GM20431 (cell line): ENCODE data around the gene CARMIL3.
"Not testable (repeated sequence)": the region's sequence is repeated elsewhere in the genome, so short reads cannot be mapped to it uniquely, and the experiment has no call there.

Experiments used
- in situ Hi-C: fragments of 300-500 bp; cut with MseI, MboI; formaldehyde crosslinking; loops from one replicate; pipeline ENCODE4 v1.15.0; 2020; ENCODE audit warnings: low sequenced_read_pairs; ENCODE audit not compliant: unreplicated experiment

Gene CARMIL3

DNA sequence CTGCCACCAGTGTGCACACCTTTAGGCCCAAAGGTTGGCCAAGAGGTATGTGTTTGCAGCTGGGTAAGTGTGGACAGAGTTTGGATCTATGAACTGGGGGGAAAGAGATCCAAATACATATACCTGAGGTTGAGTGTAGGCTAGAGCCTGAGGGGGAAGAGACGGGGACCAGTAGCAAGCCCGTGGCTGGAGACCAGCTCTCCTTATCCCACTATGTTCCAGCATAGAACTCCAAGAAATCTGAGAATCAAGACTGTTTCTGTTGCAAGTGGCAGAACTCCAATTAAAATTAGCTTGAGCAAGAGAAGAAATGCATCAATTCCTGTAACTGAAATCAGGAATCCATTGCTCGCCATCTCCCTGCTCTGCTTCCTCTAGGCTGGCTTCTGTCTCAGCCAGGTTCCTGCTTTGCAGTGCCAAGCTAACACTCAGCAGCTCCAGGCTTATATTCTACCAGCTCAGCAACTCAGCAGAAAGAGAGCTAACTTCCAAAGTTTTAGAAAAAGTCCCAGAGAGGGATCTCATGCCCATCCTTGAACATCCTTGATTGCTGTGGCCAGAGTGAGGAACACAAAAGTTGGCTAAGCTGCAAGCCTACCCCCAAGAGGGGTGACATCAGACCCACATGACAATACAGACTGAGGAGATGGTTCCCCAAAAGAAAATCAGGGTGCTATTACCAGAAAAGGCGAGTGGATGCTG lies 40.8 kb downstream of the CARMIL3 start:
- in situ Hi-C loops = no loop called here

DNA sequence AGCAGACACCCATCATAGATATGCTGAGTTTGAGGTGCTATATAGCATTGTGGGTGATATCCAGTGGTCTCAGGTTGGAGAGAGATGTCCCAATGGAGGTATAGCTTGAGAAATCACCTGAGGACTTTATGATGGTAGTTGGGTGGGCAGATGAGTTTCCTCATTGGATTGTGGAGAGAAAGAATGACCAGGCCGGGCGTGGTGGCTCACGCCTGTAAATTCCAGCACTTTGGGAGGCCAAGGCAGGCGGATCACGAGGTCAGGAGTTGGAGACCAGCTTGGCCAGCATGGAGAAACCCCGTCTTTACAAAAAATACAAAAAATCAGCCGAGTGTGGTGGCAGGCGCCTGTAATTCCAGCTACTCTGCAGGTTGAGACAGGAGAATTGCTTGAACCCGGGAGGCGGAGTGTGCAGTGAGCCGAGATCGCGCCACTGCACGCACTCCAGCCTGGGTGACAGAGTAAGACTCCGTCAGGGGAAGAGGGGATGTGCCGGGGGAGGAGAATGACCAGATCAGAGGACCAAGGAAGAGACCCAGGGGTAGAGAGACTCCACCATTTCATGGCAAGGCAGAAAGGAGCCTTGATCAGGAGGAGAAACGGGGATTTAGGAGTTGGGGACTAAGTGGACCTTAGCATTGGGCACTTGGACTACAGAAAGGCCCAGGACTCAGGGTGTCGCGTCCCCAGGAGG lies 41.5 kb downstream of the CARMIL3 start:
- in situ Hi-C loops = no loop called here

DNA sequence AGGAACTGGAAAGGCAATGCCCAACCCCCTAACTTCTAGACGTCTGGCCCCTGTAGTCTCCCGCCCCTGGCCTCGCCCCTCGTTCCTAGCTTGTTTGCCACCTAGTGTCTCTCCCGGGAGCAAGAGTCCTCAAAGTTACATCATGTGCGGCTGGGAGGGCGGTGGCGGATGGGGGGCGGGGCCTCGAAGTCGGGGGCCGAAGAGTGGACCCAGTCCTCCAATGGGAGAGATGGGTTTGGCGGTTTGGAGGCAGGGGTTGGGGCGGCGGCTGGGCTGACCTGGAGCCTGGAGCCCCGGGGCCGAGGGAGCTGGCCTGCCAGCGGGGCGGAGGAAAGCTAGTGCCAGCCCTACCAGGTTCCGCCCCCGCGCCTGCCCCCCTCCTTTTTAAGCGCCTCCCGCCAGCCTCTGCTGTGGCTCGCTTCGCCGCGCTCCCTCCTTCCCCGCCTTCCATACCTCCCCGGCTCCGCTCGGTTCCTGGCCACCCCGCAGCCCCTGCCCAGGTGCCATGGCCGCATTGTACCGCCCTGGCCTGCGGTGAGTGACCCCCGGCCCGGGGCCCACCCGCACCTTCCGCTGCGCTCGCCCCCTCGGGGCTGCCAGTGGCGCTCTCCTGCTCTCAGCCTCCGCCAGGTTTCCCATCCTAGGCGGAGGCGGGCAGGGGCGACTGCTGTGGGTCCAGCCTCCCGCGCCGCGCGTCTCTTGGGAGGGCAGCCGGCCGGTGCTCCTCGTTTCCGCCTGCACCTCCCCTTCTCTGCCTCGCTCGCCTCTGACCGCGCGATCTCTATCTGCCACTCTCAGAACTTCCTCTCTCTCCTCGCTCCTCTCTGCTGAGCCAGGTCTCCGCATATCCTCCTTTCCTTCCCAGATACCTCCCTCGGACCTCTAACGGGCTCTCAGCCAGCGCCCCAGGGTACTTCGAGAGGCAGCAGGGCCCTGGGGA lies 42.4 kb downstream of the CARMIL3 start, which contains the start of gene PCK2:
Gene PCK2, plus strand, starts transcription at position 411 of the 940 bp plus-strand sequence. Its CDS starts 95 bp downstream, at position 506.
- in situ Hi-C loops = no loop called here

DNA sequence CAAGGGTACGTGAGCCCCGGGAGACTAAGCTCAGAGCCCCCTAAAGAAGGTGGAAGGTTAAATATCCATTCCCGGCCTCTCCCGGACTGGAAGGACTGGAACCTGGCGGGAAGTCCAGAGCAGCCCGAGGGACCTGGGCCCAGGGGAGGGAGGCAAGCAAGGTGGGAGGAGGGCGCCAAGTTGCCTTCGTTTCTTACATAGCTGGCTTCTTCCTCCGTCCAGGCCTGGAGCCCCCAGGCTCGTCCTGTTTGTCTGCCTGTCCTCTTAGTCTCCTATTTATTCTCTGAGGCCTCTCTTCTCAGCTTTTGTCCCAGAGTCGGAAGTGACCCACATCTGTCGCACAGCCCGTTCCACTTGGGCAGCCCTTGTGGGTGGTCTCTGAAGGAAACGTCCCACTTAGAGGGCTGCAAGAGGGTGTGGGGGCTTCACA lies 43.0 kb downstream of the CARMIL3 start:
- in situ Hi-C loops = no loop called here

DNA sequence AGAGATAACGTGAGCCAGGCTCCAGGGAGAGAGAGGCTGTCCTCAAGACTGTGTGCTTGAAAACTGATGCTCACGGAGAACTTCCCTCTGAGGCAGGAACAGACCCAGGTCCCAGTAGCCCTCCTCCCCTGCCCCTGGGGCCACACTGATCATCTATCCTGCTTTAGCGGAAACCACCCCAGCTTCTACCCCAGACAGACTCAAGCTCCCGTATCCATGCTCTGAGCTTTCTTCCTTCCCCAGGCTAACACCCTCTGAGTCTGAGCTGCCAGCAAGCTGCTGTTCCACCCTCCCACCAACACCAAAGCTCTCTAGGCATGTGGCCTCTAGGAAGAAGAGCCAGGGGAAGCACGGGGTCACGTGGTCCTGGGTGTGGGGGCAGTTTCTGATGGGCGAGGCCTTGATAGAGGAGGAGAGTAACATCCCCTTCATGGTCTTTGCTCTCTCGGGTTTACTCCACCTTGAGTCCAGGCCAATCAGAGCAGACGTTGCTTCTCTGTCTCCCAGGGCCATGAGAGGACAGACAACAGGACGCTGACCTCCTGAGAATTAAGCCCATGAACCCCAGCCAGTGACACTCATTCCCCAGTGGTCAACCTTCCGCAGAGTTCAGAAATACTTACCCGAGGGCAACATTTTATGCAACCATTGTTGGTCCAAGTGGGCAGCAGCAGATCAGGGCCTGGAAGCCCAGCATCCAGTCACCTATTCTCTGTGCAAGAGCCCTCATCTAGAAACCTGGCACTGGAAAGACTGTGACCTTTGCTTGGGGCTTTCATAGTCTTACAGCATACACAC lies 43.7 kb downstream of the CARMIL3 start:
- in situ Hi-C loops = no loop called here

DNA sequence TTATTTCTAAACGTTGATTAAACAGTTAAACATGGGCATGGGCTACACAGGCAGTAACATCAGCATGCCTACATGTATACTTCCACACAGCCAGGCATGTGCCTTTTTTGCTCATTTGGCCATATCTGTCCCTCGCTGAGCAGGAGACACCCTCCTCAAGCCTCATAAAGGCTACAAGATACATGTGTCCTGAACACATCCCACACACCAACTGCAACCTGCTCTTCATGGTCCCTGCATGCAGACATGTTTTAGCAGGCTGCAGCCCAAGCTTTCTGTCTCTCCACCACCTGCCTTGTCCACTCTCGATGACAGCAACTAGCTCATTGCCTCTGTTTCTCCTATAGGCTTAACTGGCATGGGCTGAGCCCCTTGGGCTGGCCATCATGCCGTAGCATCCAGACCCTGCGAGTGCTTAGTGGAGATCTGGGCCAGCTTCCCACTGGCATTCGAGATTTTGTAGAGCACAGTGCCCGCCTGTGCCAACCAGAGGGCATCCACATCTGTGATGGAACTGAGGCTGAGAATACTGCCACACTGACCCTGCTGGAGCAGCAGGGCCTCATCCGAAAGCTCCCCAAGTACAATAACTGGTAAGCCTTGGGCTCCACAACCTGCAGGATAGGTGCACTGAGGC lies 44.9 kb downstream of the CARMIL3 start:
- in situ Hi-C loops = no loop called here

DNA sequence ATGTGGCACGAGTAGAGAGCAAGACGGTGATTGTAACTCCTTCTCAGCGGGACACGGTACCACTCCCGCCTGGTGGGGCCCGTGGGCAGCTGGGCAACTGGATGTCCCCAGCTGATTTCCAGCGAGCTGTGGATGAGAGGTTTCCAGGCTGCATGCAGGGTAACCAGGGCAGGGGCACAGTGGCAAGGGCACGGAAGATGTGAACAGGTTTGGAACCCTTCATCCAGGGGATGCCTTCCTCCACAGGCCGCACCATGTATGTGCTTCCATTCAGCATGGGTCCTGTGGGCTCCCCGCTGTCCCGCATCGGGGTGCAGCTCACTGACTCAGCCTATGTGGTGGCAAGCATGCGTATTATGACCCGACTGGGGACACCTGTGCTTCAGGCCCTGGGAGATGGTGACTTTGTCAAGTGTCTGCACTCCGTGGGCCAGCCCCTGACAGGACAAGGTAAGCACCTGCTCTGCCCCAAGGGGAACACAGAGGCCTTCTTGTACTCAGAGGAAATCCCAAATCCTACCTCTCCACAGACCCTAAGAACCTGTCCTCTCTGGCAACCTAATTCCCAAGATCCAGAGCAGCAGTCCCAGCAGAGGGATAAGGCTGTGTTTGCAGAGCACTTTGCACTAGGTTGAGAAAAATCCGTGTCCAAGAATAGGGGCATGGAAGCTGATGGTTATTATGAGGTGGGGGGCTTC lies 46.6 kb downstream of the CARMIL3 start:
- in situ Hi-C loops = no loop called here

DNA sequence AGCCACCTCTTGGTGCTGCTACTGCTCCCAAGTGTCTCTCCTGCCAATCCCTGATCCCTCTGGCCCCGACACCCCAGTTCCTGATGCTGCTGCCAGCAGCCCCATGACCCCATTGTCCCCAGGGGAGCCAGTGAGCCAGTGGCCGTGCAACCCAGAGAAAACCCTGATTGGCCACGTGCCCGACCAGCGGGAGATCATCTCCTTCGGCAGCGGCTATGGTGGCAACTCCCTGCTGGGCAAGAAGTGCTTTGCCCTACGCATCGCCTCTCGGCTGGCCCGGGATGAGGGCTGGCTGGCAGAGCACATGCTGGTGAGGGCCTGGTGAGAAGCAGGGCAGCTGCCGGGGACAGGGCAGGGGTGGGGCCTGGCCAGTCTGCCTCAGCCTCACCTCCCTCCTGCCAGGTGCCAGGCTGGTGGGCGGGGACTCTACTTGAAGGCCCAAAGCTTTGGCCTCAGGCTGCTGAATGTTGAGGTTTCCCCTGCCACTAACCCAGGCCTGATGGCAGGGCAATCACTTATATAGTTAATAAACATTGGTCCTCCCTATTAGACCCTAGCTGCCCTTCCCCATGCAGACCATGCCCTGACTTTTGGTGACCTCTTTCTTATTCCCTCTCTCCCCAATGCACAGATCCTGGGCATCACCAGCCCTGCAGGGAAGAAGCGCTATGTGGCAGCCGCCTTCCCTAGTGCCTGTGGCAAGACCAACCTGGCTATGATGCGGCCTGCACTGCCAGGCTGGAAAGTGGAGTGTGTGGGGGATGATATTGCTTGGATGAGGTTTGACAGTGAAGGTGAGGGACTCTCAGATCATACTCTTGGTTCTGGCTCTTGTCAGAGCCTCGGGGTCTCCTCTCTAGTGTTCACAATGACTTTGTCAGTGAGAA lies 47.4 kb downstream of the CARMIL3 start:
- in situ Hi-C loops = no loop called here

DNA sequence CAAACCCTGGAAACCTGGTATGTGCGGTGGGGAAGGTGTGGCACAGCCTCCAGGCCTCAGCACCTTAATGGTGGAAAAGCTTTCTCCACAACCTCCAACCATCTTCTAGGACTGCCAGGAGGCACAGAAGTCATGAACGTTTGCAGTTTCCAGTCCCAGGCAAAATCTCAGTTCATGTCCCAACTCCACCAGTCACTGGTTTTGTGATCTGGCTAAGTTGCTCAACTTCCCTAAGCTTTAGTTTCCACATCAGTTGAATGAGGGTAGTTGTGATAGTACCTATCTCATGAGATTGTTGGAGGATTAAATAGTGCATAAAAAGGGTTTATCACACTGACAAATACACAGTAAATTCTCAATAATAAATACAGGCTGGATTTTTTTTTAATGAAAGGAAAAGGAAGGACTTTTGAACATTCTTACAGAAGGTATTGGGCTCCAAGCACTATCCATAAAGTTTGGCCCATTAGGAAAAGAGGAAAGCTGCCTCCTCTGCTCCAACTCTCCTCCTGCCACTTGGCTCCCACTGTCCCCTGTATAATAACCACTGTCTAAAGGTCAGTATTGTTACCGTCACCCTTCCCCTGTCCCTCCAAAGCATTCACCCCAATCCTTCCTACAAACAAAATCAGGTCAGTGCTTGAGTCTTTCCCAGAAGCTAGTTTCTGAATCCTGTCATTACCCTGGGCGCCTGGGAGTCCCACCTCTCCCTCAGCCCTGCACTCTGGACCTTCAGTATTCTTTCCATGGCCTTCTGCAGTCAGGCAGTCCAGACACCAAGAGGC lies 48.6 kb downstream of the CARMIL3 start:
- in situ Hi-C loops = no loop called here

DNA sequence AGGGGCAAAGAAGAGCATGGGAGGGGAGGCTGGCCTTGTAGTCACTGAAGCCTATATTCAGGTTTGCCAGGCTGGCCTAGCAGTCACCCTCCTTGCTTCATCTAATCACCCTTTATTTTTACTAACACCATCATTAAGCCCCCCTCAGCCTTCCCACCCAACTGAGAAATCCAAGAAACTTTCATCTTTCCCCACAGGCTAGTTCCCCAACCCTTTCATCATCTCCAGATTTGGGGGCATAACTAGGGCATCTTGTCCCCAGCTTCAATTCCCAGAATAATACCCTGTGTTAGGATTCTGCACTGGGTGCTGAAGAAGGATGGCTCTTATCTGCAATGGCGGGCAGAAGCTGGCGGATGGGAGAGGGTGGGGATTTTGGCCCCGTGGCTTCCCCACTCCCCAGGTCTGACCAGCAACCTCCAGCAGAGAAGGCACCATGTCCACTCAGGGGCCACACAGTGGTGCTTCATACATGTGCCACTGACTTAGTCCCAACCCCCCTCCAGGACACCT lies 49.2 kb downstream of the CARMIL3 start:
- in situ Hi-C loops = no loop called here

DNA sequence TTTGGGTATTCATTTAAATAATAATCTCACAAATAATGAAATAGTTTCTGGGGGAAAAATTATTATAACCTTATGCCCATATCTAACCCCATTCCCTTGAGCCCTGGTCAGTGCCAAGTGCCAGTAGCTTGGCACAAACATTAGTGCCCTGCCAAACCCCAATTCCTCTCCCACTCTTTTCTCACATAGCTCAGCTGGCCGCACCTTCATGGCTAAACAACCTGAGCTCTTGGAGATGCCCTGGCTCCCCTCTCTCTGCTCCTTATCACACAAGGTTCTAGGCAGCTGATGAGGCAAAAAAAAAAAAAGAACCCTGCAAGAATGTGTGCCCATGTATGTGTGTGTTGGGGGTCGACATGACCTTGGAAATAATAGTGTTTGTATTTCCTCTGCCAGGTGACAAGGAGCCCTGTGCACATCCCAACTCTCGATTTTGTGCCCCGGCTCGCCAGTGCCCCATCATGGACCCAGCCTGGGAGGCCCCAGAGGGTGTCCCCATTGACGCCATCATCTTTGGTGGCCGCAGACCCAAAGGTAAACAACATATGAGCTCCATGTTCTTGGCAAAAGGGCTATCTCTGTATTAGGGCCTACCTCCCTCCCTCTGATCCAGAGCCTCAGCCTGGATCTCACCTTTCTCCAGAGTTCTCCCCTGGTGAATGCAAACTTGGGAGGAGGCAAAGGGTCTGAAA lies 50.7 kb downstream of the CARMIL3 start:
- in situ Hi-C loops = no loop called here

DNA sequence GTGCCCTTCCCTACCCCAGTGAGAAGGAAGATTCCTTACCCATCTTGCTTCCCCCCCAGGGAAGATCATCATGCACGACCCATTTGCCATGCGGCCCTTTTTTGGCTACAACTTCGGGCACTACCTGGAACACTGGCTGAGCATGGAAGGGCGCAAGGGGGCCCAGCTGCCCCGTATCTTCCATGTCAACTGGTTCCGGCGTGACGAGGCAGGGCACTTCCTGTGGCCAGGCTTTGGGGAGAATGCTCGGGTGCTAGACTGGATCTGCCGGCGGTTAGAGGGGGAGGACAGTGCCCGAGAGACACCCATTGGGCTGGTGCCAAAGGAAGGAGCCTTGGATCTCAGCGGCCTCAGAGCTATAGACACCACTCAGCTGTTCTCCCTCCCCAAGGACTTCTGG lies 51.6 kb downstream of the CARMIL3 start:
- in situ Hi-C loops = no loop called here

DNA sequence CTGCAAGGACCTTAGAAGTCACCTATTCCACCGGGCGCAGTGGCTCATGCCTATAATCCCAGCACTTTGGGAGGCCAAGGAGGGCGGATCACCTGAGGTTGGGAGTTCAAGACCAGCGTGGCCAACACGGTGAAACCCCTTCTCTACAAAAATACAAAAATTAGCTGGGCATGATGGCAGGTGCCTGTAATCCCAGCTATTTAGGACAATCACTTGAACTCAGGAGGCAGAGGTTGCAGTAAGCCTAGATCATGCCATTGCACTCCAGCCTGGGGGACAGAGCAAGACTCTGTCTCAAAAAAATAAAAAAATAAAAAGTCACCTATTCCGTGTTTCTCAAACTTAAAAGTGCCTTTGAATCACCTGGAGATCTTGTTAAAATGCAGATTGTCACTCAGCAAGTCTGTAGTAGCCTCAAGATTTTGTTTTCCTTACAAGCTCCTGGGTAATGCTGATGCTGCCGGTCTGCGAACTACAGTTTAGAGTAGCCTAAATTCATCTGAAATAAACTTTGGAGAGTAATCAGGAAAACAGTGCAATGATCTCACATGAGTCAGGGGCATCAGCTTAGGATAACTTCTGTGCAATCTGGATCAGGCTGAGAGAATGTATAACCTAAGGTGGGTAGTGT lies 53.9 kb downstream of the CARMIL3 start:
- in situ Hi-C loops = not testable (repeated sequence)

DNA sequence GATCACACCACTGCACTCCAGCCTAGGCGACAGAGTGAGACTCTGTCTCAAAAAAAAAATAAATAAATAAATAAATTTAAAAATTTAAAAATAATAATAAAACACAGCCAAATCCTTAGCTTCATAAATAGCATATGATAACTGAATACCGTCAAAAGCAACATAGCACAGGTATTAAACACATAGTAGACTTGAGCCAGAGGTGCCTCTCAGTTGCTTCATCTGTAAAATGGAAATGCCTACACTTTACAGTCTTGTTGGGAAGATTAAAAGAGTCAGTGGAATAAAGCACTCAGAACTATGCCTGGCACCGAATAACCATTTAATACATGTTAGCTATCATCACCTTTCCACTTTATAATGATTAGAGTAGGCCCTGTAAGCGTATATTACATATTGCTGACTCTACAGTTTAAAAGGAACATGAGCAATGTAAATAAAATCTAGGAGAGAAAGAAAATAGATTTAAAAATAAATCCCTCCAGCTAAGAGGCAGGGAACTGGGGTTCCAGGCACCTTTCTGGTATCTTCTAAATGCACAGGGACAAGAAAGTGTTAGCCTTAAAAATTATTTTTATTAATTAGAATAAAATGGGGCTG lies 55.0 kb downstream of the CARMIL3 start:
- in situ Hi-C loops = no loop called here

DNA sequence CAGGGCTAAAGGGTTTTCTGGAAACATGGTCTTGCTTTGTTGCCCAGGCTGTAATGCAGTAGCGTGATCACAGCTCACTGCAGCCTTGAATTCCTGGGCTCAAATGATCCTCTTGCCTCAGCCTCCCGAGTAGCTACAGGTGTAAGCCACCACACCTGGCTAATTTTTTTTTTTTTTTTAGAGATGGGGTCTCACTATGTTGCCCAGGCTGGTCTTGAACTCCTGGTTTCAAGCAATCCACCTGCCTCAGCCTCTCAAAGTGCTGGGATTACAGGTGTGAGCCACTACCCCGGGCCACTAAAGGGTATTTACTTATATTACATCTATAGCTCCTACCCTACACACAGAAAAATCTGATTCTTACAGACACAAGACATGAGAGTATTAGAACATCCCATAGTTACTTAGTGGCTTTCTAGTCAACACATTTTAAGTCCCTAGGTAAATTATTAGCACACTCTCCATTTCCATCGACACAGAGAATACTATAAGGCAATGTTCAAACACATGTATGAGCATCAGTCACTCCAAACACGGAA lies 56.6 kb downstream of the CARMIL3 start:
- in situ Hi-C loops = no loop called here
